Left kidney (tissue), 2 donors: ENCODE data around the gene RET. TPM values are rescaled to one million over a fixed set of nuclear protein-coding genes. Genes with fewer than 3 reads are reported as not detected.

ENCODE experiments used
- DNase-seq: peaks from one replicate; pipeline ENCODE4 v3.0.0-alpha.2; 2013
- polyA plus RNA-seq: library from polyadenylated mRNA; unstranded; fragments of 120-200 nt; gene quantifications from one replicate; pipeline ENCODE4 v1.2.1, GENCODE V29; 2013; ENCODE audit not compliant: insufficient read length

Gene RET
- polyA plus RNA-seq, 1 donor = 16.7 TPM

DNA sequence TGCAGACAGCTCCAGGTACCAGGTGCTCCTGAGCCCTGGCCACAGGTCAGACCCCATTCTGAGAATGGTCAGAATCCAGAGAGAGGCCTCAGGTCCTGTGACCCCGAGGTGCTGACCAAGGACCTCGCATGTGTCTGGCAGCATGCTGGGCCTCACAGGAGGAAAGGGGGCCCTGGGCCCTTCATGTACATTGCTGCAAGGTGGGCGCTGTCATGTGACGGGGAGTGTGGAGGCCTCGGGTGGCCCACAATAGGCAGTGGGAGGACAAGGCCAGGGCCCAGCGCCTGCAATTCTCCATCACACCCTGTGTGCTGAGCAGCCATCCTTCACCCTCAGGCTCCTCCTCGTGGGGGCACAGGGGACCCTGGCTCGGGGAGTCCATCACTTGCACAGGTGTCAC is 15.5 kb upstream of the RET start:
- no peak for DNase-seq

DNA sequence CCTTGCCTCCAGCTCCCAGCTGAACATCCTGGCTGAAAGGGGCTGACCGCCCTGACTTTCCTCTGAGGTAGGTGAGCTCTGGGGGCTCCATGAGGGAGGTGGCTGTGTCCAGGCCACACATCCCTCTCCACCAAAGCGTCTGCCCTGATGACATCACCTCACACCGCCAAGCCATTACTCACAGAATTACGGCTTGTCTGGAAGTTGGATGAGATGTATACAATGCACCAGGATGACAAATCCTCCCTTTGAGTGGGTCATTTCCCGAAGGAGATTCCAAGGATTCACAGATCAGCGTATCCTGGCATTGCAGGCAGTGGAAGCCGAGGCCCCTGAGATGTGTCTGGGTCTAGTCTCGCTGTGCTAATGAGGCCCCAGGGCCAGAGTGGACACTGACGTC is 15.1 kb upstream of the RET start:
- no peak for DNase-seq

DNA sequence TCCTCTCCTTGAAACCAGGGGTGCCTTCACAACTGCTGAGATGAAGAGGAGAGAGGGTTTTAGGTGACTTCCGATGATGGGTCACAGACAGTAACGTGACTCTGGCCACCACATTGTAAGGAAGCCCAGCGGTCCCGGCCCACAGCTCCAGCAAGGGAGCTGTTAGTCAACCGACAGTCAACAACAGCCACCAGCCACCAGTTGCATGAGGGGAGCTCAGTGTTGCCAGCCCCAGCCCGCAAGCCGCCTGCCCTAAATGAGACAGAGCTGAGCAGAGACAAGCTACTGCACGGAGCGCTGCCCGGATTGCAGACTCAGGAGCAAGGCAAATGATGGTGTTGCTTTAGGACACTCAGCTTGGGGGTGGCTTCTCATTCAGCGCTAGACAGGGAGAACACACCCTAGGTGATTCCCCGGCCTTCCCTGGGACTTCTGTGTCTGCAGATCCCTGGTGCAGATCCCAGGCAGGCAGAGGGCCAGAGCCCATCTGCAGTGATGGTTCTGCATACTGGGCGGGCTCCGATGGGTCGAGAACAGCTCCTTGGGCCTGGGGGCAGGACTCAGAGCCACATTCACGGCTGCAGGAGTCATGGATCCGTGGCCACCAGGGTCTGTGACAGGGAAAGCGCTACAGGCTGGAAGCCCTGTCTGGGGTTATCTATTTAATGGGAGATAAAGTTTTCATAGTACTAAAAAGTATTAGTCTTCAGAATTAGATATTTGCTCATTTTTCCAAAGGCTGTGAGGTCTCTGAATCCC is 14.3 kb upstream of the RET start:
- DNase-seq = no peak

DNA sequence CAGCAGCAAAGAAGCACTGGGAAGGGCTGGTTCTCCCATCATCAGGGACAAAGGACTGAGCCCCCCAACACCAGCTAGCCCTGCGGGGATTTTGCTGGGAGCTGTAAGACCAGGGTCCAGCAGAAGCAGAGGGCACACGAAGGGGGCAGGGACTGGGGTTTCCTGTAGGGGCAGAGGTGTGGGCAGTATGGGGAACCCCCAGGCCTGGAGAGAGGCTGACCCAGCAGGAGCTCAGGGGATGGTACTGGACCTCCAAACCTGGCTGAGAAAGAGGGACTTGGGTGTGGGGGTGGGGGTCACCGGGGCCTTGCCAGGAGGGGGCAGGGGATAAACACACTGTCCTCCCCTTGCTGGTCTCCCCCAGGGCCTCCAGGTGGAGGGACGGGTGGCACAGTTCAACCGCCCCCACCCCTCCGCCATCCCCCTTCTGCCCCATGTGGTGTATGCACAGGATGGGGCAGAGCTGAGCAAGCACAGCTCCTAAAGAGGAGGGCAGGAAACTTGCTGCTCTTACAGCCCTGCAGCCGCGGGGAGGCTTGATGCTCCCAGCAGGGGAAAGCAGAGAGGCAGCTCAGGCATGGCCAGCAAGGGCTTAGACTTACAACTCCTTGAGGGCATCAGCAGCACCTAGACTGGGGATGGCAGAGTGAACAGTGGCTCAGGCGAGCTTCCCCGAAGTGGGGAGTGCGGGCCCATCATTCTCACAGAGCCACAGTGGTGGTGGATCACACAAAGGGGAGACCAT is 12.4 kb upstream of the RET start:
- DNase-seq = no peak

DNA sequence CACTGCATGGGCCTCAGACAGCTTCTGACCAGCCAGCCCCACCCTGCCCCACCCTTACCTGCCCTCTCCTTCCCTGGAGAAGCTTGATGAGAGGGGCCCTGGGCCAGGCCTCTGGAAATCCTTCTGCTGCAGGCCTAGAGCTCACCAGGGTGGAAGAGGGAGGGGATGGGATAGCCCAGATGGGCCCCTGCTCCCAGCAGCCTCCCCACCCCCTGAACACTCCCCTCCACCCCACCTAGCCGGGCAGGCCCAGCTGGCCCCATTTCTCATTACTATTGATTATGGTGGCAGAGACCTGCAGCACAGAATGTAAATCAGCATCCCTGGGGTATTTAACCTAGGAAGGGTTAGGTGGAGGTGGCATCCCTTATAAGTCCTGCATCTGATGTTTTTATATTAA is 11.6 kb upstream of the RET start:
- no peak for DNase-seq

DNA sequence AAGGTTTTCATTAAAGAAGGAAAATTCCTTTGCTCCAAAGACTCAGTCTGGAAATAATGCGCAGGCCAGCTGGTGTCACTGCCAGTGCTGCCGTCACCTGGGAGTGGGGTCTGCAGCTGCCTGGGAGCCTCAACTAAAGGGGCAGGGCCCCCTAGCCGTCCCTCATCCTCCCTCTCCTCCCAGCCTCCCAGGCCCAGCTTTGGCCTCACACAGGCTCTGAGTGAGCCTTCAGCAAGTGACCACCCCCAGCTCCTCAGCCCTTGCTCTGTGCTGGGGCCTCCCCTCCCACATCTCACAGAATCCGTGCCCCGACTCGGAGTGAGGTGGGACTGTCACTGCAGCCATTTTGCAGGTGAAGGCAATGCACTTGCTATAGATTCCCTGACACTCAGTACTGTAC is 11.1 kb upstream of the RET start:
- DNase-seq = no peak

DNA sequence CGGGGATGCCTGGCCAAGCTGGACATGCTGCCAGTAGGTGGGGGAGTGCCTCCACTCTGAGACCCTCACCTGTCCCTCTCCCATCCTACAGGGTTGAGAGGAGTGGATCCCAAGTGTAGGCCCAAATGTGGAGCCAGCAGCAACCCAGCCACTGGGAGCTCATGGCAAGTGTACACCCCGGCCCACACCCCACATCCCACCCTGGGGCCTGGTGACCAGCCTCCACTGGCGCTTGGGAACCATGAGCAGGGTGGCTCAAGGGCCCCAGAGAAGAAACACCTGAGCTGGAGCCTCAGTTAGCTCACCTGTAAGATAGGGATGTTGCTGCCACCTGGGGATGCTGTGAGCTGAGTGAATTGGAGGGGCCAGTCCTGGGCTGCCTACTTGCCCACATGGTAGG is 10.4 kb upstream of the RET start:
- DNase-seq = no peak

DNA sequence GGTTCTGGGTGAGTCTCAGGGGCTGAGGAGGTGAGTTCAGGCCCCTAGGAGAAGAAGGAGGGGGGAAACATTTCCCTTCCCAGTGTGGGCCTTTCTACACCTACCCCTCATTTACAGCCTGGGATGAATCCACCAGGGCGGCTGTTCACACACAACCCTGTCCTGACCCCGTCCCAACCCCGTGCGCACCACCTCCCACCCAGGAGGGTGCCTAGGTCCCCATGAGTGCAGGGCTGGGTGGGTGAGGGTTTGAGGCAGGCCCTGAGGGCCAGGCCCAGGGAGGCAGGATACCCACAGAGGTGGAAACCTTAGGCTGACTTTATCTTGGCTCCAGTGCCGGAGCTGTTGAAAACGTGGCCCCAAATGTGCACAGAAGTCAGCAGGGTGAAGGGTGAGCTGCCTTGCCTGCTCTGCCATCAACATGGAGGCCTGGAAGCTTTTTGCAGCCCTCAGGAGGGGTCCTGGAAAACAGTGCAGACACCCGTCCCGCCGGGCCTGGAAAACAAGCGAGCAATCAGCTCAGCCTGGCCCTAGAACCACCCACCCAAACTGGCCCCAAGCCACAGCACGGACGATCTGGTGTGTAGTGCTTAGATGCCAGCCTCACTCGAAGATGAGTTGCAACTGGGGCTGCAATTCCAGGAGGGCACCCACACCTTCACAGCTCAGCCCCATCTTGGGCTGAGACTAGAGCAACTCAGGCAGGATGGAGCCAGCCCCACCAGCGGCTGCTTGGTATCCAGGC is 9.3 kb upstream of the RET start:
- DNase-seq = no peak

DNA sequence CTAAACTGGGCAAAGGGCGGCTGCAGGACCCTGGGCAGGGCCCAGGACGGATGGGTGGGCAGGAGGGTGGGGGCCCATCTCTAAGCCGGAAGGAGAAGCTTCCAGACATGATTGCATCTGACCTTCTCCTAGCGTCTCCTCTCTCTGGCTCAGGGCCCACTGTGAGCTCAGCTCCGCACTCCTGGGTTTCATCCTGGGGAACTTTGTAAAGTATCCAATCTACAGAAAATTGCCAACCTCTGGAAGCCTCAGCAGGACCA is 8.8 kb upstream of the RET start:
- DNase-seq = no peak

DNA sequence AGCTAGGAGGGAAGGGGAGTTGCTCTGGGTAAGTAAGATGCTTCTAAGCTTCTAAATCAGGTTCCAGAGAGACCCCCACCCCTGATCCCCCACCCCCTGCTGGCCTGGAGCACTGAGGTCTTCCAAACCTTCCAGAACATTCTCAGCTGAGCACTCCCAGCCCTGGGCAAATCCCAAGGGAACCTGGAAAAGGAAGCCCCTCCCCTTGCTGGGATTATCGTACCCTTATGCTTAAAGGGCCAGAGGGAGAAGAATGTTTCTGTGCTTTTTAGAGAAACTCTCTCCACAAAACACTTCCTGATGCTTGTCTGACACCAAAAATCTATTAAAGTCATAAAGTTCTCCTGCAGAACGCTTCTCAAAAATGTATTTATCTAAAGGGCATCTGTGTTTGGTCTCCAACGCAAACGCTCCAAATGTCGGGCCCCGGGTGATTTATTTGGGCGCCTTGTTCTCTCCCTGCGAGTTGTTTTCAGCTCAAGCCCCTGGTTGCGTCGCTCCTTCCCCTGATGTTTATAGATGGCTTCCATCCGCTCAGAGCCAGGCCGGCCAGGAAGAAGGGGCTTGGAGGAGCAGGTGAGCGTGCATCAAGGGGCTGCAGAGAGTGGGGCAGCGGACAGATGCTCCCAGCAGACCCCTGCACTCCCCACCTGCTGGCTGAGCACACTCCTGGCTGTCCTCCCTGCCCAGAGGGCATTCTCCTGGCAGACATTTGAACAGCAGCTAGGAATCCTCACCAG is 8.2 kb upstream of the RET start:
- DNase-seq = no peak

DNA sequence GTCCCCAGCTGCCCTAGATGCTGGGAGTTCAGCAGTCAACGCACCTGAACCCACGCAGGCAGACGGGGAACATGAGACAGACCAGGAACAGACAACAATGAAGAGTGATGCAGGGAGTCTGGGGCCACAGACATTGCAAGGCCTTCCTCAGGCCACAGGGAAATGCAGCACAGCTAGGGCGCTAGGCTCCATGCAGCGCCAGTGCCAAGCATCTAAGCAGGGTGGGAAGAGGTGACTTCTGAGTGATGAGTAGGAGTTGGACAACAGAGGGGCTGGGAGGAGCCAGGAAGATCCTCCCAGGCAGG is 7.7 kb upstream of the RET start:
- DNase-seq = no peak

DNA sequence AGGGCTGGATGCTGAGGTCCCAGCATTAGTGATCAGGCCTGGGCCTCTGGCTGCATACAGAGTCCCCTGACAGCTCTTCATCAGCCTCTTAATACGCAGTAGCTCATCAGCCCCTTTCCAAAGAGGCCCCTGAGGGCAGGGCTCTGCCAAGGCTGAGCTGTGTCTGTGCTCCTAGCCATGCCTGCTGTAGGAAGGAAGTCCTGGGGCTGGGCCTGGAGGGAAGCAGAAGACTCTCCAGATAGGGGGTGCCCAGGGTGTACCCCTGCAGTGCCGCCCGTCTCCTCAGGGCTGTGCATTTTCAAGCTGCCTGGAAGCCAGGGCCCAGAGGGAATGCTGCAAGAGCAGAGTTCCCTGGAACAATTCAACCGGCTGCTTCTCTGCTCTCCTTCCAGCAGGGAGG is 7.3 kb upstream of the RET start:
- DNase-seq = no peak

DNA sequence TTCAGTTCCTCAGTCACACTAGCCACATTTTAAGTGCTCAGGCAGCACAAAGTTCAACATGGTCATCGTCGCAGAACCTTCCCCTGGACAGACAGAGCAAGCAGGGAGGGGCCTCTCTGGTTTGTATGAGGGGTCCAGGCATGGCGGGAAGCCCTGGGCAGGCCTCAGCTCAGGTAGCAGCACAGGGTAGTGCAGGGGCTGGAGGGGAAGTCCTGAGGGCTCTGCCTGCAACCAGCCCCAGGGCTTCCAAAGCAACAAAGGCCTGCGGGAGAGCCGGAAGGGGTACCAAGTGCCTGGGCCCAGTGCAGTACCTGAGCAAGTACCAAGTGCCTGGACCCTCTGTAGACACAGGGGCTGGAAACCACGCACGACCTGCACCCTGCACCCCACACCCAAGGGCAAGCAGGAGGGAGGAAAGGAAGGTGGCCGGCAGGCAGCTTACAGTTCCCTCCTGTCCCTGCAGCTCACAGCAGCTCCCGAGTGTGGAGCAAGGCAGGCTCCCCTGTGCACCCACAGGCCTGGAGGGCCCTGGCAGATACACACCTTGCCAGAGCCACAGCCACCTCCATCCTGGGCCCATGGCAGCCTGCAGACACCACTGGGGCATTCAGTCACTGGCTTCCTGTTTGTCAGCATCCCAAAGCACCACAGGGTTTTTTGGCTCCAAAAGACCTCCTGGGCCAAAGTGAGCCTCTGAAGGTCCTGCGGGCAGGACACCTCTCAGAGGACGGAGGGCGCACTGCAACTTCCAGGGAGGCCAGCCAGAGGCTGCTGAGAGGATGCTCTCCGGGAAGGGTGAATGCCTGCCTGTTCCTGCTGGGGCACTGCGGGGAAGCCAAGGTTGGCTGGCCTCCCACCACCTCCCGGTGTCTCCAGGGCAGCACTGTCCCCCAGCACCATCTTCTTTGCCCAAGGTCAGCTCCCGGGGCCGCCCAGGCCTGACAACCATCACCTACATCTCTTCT is 6.5 kb upstream of the RET start:
- no peak for DNase-seq

DNA sequence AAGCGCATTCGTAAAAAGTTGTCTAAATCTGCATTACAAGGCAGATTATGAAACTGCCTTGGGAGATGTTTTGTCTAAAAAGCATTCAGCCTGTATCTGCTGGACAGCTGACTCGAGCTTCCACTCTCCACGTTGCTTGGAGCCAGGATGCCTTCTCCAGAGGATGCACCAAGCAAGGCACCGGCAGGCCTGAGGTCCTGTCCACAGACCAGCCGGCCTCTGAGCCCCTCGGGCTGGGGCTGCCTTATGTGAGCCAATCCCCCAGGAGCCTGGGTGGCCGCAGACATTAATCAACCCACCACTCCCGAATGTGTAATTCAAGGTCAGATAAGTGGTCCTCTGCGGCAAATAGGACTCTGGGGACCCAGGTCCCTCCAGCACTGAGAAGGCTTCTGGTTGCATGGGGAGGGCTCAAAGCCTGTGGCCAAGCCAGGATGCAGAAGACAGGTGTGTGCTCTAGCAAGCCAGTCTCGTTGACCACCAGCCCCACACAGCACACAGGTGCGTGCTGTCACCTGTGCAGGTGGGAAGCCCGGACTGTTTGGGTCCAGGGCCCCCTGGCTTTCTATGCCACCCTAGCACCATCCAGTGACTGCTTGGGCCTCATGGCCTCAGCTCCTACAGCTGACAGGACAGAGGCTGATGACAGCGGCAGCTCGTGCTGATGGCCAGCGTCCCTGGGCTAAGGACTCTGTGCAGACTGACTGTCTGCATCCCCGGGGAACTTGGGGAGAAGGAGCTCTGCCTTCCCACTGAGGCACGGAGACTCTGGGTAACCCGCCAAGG is 4.8 kb upstream of the RET start:
- no peak for DNase-seq

DNA sequence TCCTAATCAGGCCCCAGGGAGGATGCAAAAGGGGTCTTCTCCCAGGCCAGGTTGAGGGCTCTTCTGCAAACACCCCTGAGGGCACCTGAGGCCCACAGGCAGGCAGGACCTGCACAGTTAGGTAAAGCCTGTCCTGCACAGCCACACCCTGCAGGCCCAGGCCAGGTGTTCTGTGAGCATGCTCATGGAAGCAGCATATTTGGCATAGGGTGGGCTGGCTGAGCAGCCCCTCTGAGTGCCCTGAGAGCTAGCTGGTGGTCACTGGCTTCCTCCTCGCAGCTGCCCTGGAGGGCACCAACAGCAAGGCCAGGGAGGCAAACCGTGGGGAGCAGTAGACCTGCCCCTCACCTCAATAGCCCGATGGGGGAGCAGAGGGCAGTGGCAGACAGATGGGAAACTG is 3.7 kb upstream of the RET start:
- no peak for DNase-seq

DNA sequence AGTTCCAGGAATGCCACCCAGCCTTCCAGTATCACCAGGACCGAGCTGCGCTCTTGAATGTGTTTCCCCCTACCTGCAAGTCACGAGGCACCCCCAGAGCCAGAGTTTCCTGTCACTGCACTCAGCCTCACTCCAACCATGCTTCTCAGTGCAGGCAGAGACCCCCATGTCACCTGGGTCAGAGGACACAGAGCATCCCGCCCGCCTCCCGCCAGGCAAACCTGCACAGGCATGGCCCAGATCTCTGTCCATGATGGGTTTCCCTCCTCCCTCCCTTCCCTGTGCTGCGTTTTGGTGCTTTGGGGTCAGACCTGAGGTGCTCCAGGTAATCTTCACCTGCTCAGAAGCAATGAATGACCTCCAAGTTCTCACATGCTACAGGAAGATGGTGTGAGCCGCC is 3.1 kb upstream of the RET start:
- DNase-seq = no peak

DNA sequence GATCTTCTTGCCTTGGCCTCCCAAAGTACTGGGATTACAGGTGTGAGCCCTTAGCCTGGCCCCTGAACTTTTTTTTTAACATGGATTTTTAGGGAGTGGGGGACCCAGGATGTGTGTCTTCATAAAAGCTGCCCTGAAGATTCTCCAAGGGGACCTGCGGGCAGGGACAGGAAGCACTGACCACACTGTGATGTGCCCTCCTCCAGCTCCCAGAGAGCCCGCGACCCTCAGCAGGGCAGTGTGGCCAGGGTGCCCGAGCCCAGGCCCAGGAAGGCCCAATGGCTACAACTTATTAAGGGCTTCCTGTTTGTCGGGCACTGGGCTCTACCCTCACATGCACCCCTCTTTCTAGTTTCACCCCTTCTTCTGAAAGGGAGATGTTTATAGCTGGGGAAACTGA is 2.5 kb upstream of the RET start:
- DNase-seq = no peak

DNA sequence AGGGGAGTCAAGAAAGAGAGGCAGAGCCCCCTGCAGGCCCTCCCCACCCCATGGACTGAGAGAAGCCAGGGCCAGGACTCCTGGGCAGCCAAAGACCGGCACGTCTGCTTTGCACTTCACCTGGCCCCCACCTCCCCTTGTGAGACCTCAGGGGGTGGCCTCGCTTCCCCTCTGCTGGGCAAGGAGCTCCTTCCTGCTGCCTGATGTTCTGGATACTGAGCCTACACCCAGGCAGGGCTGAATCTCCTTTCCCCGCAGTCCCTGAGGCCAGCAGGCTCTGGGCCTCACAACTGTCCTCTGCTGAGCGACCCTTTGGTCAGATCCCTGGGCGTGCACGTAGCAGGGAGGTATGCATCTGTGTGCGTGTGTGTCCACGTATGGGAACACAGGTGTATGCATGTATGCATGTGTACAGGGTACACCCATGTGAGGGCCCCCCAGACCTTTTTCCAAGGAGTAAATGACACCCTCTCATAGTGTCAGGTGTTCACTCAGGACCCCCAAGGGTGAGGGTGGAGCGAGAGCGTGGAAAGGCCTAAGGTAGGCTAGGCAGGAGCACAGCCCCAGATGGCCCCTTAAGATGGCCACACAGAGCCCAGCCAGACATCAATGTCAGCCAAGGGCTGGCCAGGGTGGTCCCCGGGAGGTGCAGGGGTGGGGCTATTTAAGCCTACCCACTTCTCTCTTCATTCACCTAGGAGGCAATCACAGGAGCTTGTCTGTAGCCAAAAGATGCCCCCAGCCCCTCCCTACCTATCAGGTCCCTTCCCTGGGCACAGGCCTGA is 1.9 kb upstream of the RET start:
- DNase-seq = no peak

DNA sequence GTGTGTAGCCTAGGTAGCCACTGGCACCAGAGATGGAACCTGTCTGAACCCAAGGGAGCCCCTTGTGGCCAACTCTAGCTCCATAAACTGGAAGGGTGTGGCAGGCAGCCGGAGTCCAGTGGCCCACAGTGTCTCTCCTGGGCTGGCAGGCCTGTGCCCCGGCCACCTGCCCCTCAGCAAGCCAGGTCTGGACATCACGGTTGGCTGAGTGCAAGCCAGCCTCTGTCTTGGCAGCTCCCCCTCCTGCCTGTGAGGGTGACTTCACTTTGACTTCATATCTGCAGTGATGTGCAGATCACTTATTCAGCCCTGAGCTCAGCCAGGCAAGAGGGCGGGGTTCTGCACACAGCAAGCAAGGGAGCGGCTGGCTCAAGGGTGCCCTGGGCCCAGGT is 1.3 kb upstream of the RET start:
- no peak for DNase-seq

DNA sequence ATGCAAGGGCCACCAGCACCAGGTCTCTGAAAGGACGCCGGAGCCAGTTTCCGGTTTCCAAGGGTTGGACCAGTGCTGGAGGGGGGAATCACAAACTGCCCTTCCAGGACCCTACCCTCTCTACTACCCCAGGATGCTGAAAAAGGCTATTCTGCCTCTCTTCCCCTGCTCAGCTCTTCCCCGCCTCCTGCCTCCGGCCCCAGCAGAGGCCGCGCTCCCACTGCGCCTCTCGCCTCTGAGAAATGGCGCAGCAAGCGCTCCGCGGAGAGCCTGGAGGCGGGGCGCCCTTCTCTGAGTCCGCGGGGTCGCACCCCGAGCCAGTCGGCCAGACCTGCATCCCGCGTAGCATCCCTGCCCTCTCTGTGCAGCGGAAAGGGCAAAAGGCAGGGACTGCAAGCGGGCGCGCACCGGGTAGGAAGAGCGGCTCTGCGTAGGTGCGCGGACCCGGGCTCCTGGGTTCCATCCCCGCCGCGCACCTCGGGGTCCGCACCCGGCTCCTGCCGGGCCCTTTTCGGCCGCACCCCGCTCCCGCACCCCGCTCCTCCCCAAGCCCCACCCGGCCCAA is 476 bp upstream of the RET start:
- no peak for DNase-seq
